K562 (cell line): ENCODE results near the gene COQ7. TPM values are rescaled to one million over a fixed set of nuclear protein-coding genes. Genes with fewer than 3 reads are reported as not detected.

Experiments
- CHD7 ChIP-seq: fragments of 200-600 bp; sonication (generic); IDR thresholded peaks from one replicate; pipeline ENCODE4 v1.6.1; 2012; ENCODE audit warnings: mild to moderate bottlenecking, low read depth, low read length, inconsistent platforms
- DMBX1 ChIP-seq: fragments of 250-450 bp; sonication (Bioruptor Pico); IDR thresholded peaks from 2 replicates; pipeline ENCODE4 v1.8.0; 2022; ENCODE audit warnings: inconsistent platforms, mild to moderate bottlenecking, moderate library complexity, borderline replicate concordance
- ELK1 ChIP-seq: sonication (generic); formaldehyde crosslinking; IDR thresholded peaks from 2 replicates; pipeline ENCODE4 v1.8.1; 2022; ENCODE audit warnings: missing genetic modification reagents
- EP300 ChIP-seq: IDR thresholded peaks from 2 replicates; pipeline ENCODE4 v1.6.1; 2012; ENCODE audit warnings: low read length, improper control_type of control experiment
- FOXA1 ChIP-seq: fragments of 450-650 bp; IDR thresholded peaks from 2 replicates; pipeline ENCODE4 v1.6.1; 2016; ENCODE audit warnings: mild to moderate bottlenecking, borderline replicate concordance
- MYC ChIP-seq, 2 experiments: fragments of 250-450 bp in 1 of 2; sonication (Bioruptor Pico) in 1 of 2; IDR thresholded peaks; 2 replicates each; pipeline versions ENCODE4 v1.5.1 to v1.6.1; 2012 to 2021; ENCODE audit warnings: low read depth in 2 of 2, borderline replicate concordance in 1 of 2, improper control_type of control experiment in 1 of 2, low read length in 1 of 2, mild to moderate bottlenecking in 1 of 2, moderate library complexity in 1 of 2
- NFIC ChIP-seq: fragments of 450-650 bp; IDR thresholded peaks from 2 replicates; pipeline ENCODE4 v1.6.1; 2017; ENCODE audit warnings: mild to moderate bottlenecking, inconsistent platforms
- SREBF1 ChIP-seq: fragments of 150-350 bp; IDR thresholded peaks from 2 replicates; pipeline ENCODE4 v1.6.1; 2014; ENCODE audit warnings: antibody characterized with exemption, low read depth, low read length, borderline replicate concordance
- STAT5A ChIP-seq: IDR thresholded peaks from 2 replicates; pipeline ENCODE4 v1.6.1; 2012; ENCODE audit warnings: low read length, inconsistent platforms, borderline replicate concordance
- TBL1XR1 ChIP-seq, 2 experiments: IDR thresholded peaks; 2 replicates each; pipeline ENCODE4 v1.6.1; 2012; ENCODE audit warnings: improper control_type of control experiment in 2 of 2, low read length in 2 of 2, mild to moderate bottlenecking in 1 of 2
- TEAD4 ChIP-seq, 2 experiments: sonication (generic) in 1 of 2; formaldehyde crosslinking in 1 of 2; IDR thresholded peaks; 2 replicates each; pipeline versions ENCODE4 v1.6.1 to v1.8.0; 2012 to 2022; ENCODE audit warnings: borderline replicate concordance in 1 of 2, inconsistent platforms in 1 of 2, low read length in 1 of 2, mild to moderate bottlenecking in 1 of 2, missing genetic modification reagents in 1 of 2
- TFAP4 ChIP-seq: sonication (generic); formaldehyde crosslinking; IDR thresholded peaks from 2 replicates; pipeline ENCODE4 v1.8.0; 2022; ENCODE audit warnings: missing genetic modification reagents, mild to moderate bottlenecking, moderate library complexity, borderline replicate concordance
- ZNF140 ChIP-seq: fragments of 250-450 bp; sonication (Bioruptor Pico); IDR thresholded peaks from 2 replicates; pipeline ENCODE4 v1.8.0; 2021; ENCODE audit warnings: moderate library complexity, mild to moderate bottlenecking, inconsistent platforms
- ZNF311 ChIP-seq: fragments of 250-450 bp; sonication (Bioruptor Pico); IDR thresholded peaks from 2 replicates; pipeline ENCODE4 v1.4.0; 2020; ENCODE audit warnings: mild to moderate bottlenecking, moderate library complexity
- polyA plus RNA-seq, 8 experiments: library from polyadenylated mRNA; depleted of rRNA in 4 of 8; stranded (reverse) in 5 of 8; unstranded in 3 of 8; fragments of >200 nt; fragmentation: Nextera tagmentation in 2 of 8; fragmentation: Illumina TruSeq in 1 of 8; extraction: Ambion mirVana in 2 of 8; extraction: Trizol in 1 of 8; gene quantifications; 2 replicates each; pipeline versions ENCODE4 v1.2.1 to v1.2.3, GENCODE V29; 2011 to 2014; ENCODE audit warnings: inconsistent platforms in 1 of 8, missing spikeins in 1 of 8
- total RNA-seq, 7 experiments: library from RNA; depleted of rRNA in 6 of 7; stranded (reverse); fragments of >200 nt in 6 of 7; fragmentation: Illumina TruSeq in 2 of 7; extraction: Trizol in 2 of 7; gene quantifications; 2 replicates each; pipeline versions ENCODE4 v1.2.1 to v1.2.3, GENCODE V29; 2011 to 2021; ENCODE audit warnings: low replicate concordance in 1 of 7

COQ7 gene
- total and polyA plus RNA-seq, 9 of the 15 experiments (the other 6 are each of a cell fraction or from before 2014, with no cell fraction given), result 2.3 to 26.1 (median 15.2) TPM

- TF ChIP-seq MYC (IDR thresholded peaks at IDR 0.05; ENCODE audit: low read depth, low read length), result 0 out of 2 replicates have a peak, but pooled peaks have one; percentile 9
- no peak for TF ChIP-seq MYC (CRISPR knock-in tag; IDR thresholded peaks at IDR 0.05; ENCODE audit: borderline replicate concordance, low read depth)
- no peak for TF ChIP-seq SREBF1
- no peak for TF ChIP-seq CHD7
- TF ChIP-seq EP300, result peak; percentile 50
- TF ChIP-seq STAT5A, result 0 out of 2 replicates have a peak, but pooled peaks have one; percentile 42
- TF ChIP-seq NFIC, result peak; percentile 96
- peak in 1 of 2 experiments; percentile 63; a peak in 1 of 4 replicates for TF ChIP-seq TBL1XR1 (IDR thresholded peaks at IDR 0.05; ENCODE audit: low read length in 2 of 2)
- TF ChIP-seq TFAP4, result 0 out of 2 replicates have a peak, but pooled peaks have one; percentile 16
- TF ChIP-seq TEAD4 (IDR thresholded peaks at IDR 0.05; ENCODE audit: low read length), result peak; percentile 81
- TF ChIP-seq TEAD4 (CRISPR knock-in tag; IDR thresholded peaks at IDR 0.05; ENCODE audit: borderline replicate concordance), result no peak
- TF ChIP-seq ZNF140, result no peak
- TF ChIP-seq ZNF311 (CRISPR knock-in tag), result no peak
- TF ChIP-seq ELK1 (CRISPR knock-in tag), result no peak
- TF ChIP-seq FOXA1, result no peak
- TF ChIP-seq DMBX1, result no peak
Observed at GRCh38 chr16:19085679-19086200, 18.3 kb downstream of the COQ7 start (continued).
